Measurements from ENCODE around the gene EVI2A.

The EVI2A gene

DNA sequence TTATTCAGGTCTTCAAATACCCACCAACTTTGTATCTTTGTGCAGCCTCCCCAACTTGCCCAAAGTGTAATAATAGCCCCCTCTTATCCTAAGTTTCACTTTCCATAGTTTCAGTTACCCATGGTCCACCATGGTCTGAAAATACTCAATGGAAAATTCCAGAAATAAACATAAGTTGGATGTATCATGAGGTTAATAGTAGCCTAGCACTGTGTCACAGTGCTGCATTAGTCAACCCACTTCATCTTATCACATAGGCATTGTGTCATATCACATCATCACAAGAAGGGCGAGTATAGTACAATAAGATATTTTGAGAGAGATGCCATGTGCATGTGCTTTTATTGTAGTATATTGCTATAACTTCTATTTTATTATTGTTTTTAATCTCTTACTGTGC, 46.3 kb downstream of the EVI2A start:
- H3K36me3 ChIP-seq (ENCODE audit: insufficient read depth, low read length): peaks cover 40% of the 10 kb centered on the region

GRCh38 chr17:31274252-31274651, 47.2 kb downstream of the EVI2A start:
- H3K9ac ChIP-seq (ENCODE audit: insufficient read length): no peak overlapping the region
- TF ChIP-seq EZH2 (IDR thresholded peaks at IDR 0.05): no peak
- TF ChIP-seq FOXP2 (optimal IDR thresholded peaks at IDR 0.05; ENCODE audit: control extremely low read depth, extremely low read length, insufficient read depth): no peak
- TF ChIP-seq POLR2AphosphoS5 (IDR thresholded peaks at IDR 0.05; ENCODE audit: borderline replicate concordance, low read depth, low read length): no peak
- no peak for DNase-seq (ENCODE audit: low read depth, low spot score)
- no peaks in the 10 kb centered on the region for H3K9me3 ChIP-seq (ENCODE audit: low read depth, low read length)
- no peak overlapping the region for H3K4me3 ChIP-seq
- no peak overlapping the region for H3K27ac ChIP-seq
- peaks cover 48% of the 10 kb centered on the region for H3K36me3 ChIP-seq (ENCODE audit: insufficient read depth, low read length)

More for the DNA sequence above, 46.3 kb downstream of the EVI2A start:
- TF ChIP-seq POLR2AphosphoS5 (IDR thresholded peaks at IDR 0.05; ENCODE audit: borderline replicate concordance, low read depth, low read length) (no peak), EZH2 (IDR thresholded peaks at IDR 0.05) (no peak), FOXP2 (optimal IDR thresholded peaks at IDR 0.05; ENCODE audit: control extremely low read depth, extremely low read length, insufficient read depth) (no peak)
- no peak overlapping the region for H3K27ac ChIP-seq
- H3K4me3 ChIP-seq: no peak overlapping the region
- H3K9me3 ChIP-seq (ENCODE audit: low read depth, low read length): no peaks in the 10 kb centered on the region
- no peak overlapping the region for H3K9ac ChIP-seq (ENCODE audit: insufficient read length)
- DNase-seq (ENCODE audit: low read depth, low spot score): no peak

GRCh38 chr17:31273516-31273915, 47.9 kb downstream of the EVI2A start:
- H3K9ac ChIP-seq (ENCODE audit: insufficient read length): no peak overlapping the region
- no peak overlapping the region for H3K4me3 ChIP-seq
- H3K27ac ChIP-seq: no peak overlapping the region
- H3K9me3 ChIP-seq (ENCODE audit: low read depth, low read length): no peaks in the 10 kb centered on the region
- no peak for DNase-seq (ENCODE audit: low read depth, low spot score)
- H3K36me3 ChIP-seq (ENCODE audit: insufficient read depth, low read length): peaks cover 52% of the 10 kb centered on the region
- TF ChIP-seq POLR2AphosphoS5 (IDR thresholded peaks at IDR 0.05; ENCODE audit: borderline replicate concordance, low read depth, low read length) (no peak), FOXP2 (optimal IDR thresholded peaks at IDR 0.05; ENCODE audit: control extremely low read depth, extremely low read length, insufficient read depth) (no peak), EZH2 (IDR thresholded peaks at IDR 0.05) (no peak)

GRCh38 chr17:31272803-31273202, 48.6 kb downstream of the EVI2A start:
- Histone ChIP-seq H3K27ac (no peak overlapping the region), H3K9me3 (ENCODE audit: low read depth, low read length) (no peaks in the 10 kb centered on the region), H3K36me3 (ENCODE audit: insufficient read depth, low read length) (peaks cover 56% of the 10 kb centered on the region), H3K4me3 (no peak overlapping the region), H3K9ac (ENCODE audit: insufficient read length) (no peak overlapping the region)
- TF ChIP-seq POLR2AphosphoS5 (IDR thresholded peaks at IDR 0.05; ENCODE audit: borderline replicate concordance, low read depth, low read length) (no peak), FOXP2 (optimal IDR thresholded peaks at IDR 0.05; ENCODE audit: control extremely low read depth, extremely low read length, insufficient read depth) (no peak), EZH2 (IDR thresholded peaks at IDR 0.05) (no peak)
- no peak for DNase-seq (ENCODE audit: low read depth, low spot score)

DNA sequence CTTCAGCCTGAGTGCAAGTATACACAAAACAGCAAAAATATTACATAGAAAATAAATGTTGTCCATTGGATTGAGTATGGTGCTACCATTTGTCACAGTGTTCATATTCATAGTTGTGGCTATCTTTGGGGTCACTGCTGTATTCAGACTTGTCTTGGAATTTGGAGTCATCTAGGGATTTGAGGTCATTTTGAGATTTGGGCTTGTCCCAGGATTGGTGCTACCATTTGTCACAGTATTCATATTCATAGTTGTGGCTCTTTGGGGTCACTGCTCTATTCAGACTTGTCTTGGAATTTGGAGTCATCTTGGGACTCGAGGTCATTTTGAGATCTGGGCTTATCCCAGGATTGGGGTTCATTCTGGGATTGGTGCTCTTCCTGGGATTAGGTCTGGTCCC, 49.2 kb downstream of the EVI2A start:
- Histone ChIP-seq H3K9ac (ENCODE audit: insufficient read length) (no peak overlapping the region), H3K27ac (no peak overlapping the region), H3K9me3 (ENCODE audit: low read depth, low read length) (no peaks in the 10 kb centered on the region), H3K4me3 (no peak overlapping the region), H3K36me3 (ENCODE audit: insufficient read depth, low read length) (peaks cover 56% of the 10 kb centered on the region)
- no peak for TF ChIP-seq EZH2 (IDR thresholded peaks at IDR 0.05)
- TF ChIP-seq FOXP2 (optimal IDR thresholded peaks at IDR 0.05; ENCODE audit: control extremely low read depth, extremely low read length, insufficient read depth): no peak
- TF ChIP-seq POLR2AphosphoS5 (IDR thresholded peaks at IDR 0.05; ENCODE audit: borderline replicate concordance, low read depth, low read length): no peak
- no peak for DNase-seq (ENCODE audit: low read depth, low spot score)

DNA sequence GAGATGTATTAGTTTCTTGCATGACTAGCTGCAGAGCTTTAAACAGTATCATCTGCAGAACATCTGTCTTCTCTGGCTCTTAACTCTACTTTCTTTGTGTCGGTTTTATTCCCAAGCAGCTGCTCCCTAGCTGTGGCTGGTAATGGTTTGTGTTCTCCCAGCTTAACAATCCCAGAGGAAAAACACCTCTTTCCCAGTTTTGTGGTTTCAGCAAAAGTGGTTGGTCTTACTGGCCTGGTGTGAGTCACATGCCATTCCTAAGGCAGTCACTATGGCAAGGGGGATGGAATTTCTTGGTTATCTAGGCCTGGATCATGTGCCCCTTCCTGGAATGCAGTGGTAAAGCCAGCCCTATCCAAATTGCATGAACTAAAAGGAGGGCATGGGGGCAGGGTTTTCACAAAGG, 51.8 kb downstream of the EVI2A start:
- H3K9ac ChIP-seq (ENCODE audit: insufficient read length): no peak overlapping the region
- H3K36me3 ChIP-seq (ENCODE audit: insufficient read depth, low read length): peaks cover 64% of the 10 kb centered on the region
- peak overlapping the region; percentile 71 for H3K27ac ChIP-seq
- TF ChIP-seq POLR2AphosphoS5 (IDR thresholded peaks at IDR 0.05; ENCODE audit: borderline replicate concordance, low read depth, low read length) (no peak), EZH2 (IDR thresholded peaks at IDR 0.05) (no peak), FOXP2 (optimal IDR thresholded peaks at IDR 0.05; ENCODE audit: control extremely low read depth, extremely low read length, insufficient read depth) (no peak)
- DNase-seq (ENCODE audit: low read depth, low spot score): no peak
- no peaks in the 10 kb centered on the region for H3K9me3 ChIP-seq (ENCODE audit: low read depth, low read length)
- no peak overlapping the region for H3K4me3 ChIP-seq

- Histone ChIP-seq H3K9me3 (ENCODE audit: low read depth, low read length) (no peaks in the 10 kb centered on the region), H3K36me3 (ENCODE audit: insufficient read depth, low read length) (peaks cover 62% of the 10 kb centered on the region), H3K27ac (peak overlapping the region; percentile 71), H3K4me3 (no peak overlapping the region), H3K9ac (ENCODE audit: insufficient read length) (no peak overlapping the region)
- DNase-seq (ENCODE audit: low read depth, low spot score): no peak
- TF ChIP-seq FOXP2 (optimal IDR thresholded peaks at IDR 0.05; ENCODE audit: control extremely low read depth, extremely low read length, insufficient read depth) (no peak), POLR2AphosphoS5 (IDR thresholded peaks at IDR 0.05; ENCODE audit: borderline replicate concordance, low read depth, low read length) (no peak), EZH2 (IDR thresholded peaks at IDR 0.05) (no peak)
Observed at GRCh38 chr17:31269036-31269577, 52.3 kb downstream of the EVI2A start.
